H1 (cell line): ENCODE data around the gene SIPA1L3. TPM values are rescaled to one million over a fixed set of nuclear protein-coding genes. Genes with fewer than 3 reads are reported as not detected.

ENCODE experiments used
- CTCF ChIA-PET: fragments of 300-600 bp; sonication (Branson Sonifier 250); formaldehyde crosslinking; loops from one replicate; lab custom pipeline; 2021; ENCODE audit not compliant: partially characterized antibody; lab: Charles Lee
- POLR2A ChIA-PET: fragments of 300-600 bp; sonication (Branson Sonifier 250); formaldehyde crosslinking; loops from one replicate; lab custom pipeline; 2021; ENCODE audit warnings: inconsistent platforms; ENCODE audit not compliant: partially characterized antibody; lab: Charles Lee
- DNase-seq, 2 experiments: peaks; one replicate each; pipeline versions ENCODE4 v3.0.0 to v3.0.0-alpha.2; 2010 to 2022; ENCODE audit warnings: low spot score in 2 of 2, low read depth in 1 of 2, mixed read lengths in 1 of 2
- FAIRE-seq: peaks from 2 replicates; lab custom pipeline; 2011; peaks lifted over from hg19 to GRCh38; lab: Jason Lieb, UNC
- H2AFZ ChIP-seq: 2 replicates; pipeline ENCODE4 v1.8.1; 2012; ENCODE audit warnings: low read length, inconsistent platforms
- H2AK5ac ChIP-seq: 2 replicates; pipeline ENCODE4 v1.6.1; 2013; ENCODE audit warnings: low read depth, low read length
- H2BK120ac ChIP-seq: replicated peaks from 2 replicates; pipeline ENCODE3; 2013; ENCODE audit warnings: low read depth, low read length, inconsistent platforms
- H2BK12ac ChIP-seq: 2 replicates; pipeline ENCODE4 v1.6.1; 2013; ENCODE audit warnings: low read depth, low read length
- H2BK15ac ChIP-seq: 2 replicates; pipeline ENCODE4 v1.6.1; 2013; ENCODE audit warnings: low read length
- H2BK20ac ChIP-seq: 2 replicates; pipeline ENCODE4 v1.6.1; 2013; ENCODE audit warnings: low read length
- H2BK5ac ChIP-seq: 2 replicates; pipeline ENCODE4 v1.6.1; 2013; ENCODE audit warnings: low read depth, low read length
- H3K14ac ChIP-seq: 2 replicates; pipeline ENCODE4 v1.6.1; 2013; ENCODE audit warnings: inconsistent platforms; ENCODE audit not compliant: insufficient read length
- H3K18ac ChIP-seq: 2 replicates; pipeline ENCODE4 v1.6.1; 2013; ENCODE audit warnings: low read length; ENCODE audit errors: extremely low read depth
- H3K23ac ChIP-seq: 2 replicates; pipeline ENCODE4 v1.6.1; 2013; ENCODE audit warnings: inconsistent platforms; ENCODE audit not compliant: insufficient read length
- H3K23me2 ChIP-seq: 2 replicates; pipeline ENCODE4 v1.6.1; 2013; ENCODE audit warnings: low read depth, low read length
- H3K27ac ChIP-seq: 2 replicates; pipeline ENCODE4 v1.6.1; 2011; ENCODE audit warnings: low read depth, low read length, inconsistent platforms
- H3K27me3 ChIP-seq, 4 experiments: replicated peaks in 1 of 4; 1 replicate in 1 of 4; 2 replicates in 3 of 4; pipeline versions ENCODE4 v1.6.1 to v1.8.1; 2011 to 2013; ENCODE audit warnings: low read length in 3 of 4, mild to moderate bottlenecking in 3 of 4, inconsistent platforms in 2 of 4, mixed read lengths in 2 of 4, moderate library complexity in 1 of 4; ENCODE audit not compliant: control insufficient read depth in 3 of 4, insufficient read depth in 3 of 4; ENCODE audit errors: extremely low read depth in 1 of 4
- H3K36me3 ChIP-seq, 4 experiments: 2 replicates each; pipeline versions ENCODE4 v1.6.1 to v1.8.1; 2011 to 2013; ENCODE audit warnings: mild to moderate bottlenecking in 4 of 4, low read length in 3 of 4, moderate library complexity in 2 of 4, control low read depth in 1 of 4, inconsistent platforms in 1 of 4; ENCODE audit not compliant: insufficient read depth in 4 of 4, control insufficient read depth in 2 of 4
- H3K4ac ChIP-seq: replicated peaks from 2 replicates; pipeline ENCODE3; 2013; ENCODE audit warnings: low read length, low read depth, mixed read lengths, inconsistent platforms; ENCODE audit not compliant: insufficient read length
- H3K4me1 ChIP-seq, 4 experiments: replicated peaks in 1 of 4; 1 replicate in 1 of 4; 2 replicates in 3 of 4; pipeline versions ENCODE4 v1.6.1 to v1.8.1; 2011 to 2013; ENCODE audit warnings: low read length in 3 of 4, inconsistent platforms in 2 of 4, mixed read lengths in 1 of 4; ENCODE audit not compliant: insufficient read depth in 4 of 4, control insufficient read depth in 3 of 4
- H3K4me2 ChIP-seq, 2 experiments: 2 replicates each; pipeline versions ENCODE4 v1.6.1 to v1.8.1; 2011 to 2013; ENCODE audit warnings: low read depth in 2 of 2, low read length in 2 of 2, control low read depth in 1 of 2, inconsistent platforms in 1 of 2, mild to moderate bottlenecking in 1 of 2; ENCODE audit not compliant: insufficient read depth in 1 of 2
- H3K4me3 ChIP-seq, 4 experiments: fragments of 200-600, 300-600 bp in 1 of 4; sonication (generic), shearing (Covaris generic), sonication (Bioruptor Twin) in 1 of 4; 2 replicates each; pipeline versions ENCODE4 v1.5.1 to v1.8.1; 2011 to 2016; ENCODE audit warnings: low read length in 4 of 4, low read depth in 3 of 4, control low read depth in 2 of 4, inconsistent platforms in 2 of 4, mild to moderate bottlenecking in 2 of 4, mixed read lengths in 1 of 4, moderate library complexity in 1 of 4; ENCODE audit not compliant: insufficient read depth in 2 of 4; ENCODE audit errors: extremely low read depth in 1 of 4
- H3K56ac ChIP-seq: replicated peaks from 2 replicates; pipeline ENCODE3; 2013; ENCODE audit warnings: low read depth, mild to moderate bottlenecking, mixed read lengths, low read length, inconsistent platforms; ENCODE audit not compliant: insufficient read length
- H3K79me1 ChIP-seq: 2 replicates; pipeline ENCODE4 v1.6.1; 2013; ENCODE audit warnings: low read depth, low read length, control low read depth
- H3K79me2 ChIP-seq, 2 experiments: 2 replicates each; pipeline versions ENCODE4 v1.6.1 to v1.8.1; 2012 to 2013; ENCODE audit warnings: low read length in 2 of 2, mild to moderate bottlenecking in 2 of 2, inconsistent platforms in 1 of 2; ENCODE audit not compliant: insufficient read depth in 2 of 2, control insufficient read depth in 1 of 2
- H3K9ac ChIP-seq, 4 experiments: replicated peaks in 1 of 4; 1 replicate in 1 of 4; 2 replicates in 3 of 4; pipeline versions ENCODE4 v1.6.1 to v1.8.1; 2011 to 2013; ENCODE audit warnings: low read depth in 3 of 4, low read length in 3 of 4, control low read depth in 2 of 4, mild to moderate bottlenecking in 2 of 4, moderate library complexity in 2 of 4, inconsistent platforms in 1 of 4; ENCODE audit errors: extremely low read depth in 1 of 4
- H3K9me3 ChIP-seq, 2 experiments: 2 replicates each; pipeline versions ENCODE4 v1.6.1 to v1.8.1; 2012 to 2013; ENCODE audit warnings: mild to moderate bottlenecking in 2 of 2, moderate library complexity in 2 of 2, control low read depth in 1 of 2, inconsistent platforms in 1 of 2, low read depth in 1 of 2, low read length in 1 of 2, mixed read lengths in 1 of 2; ENCODE audit not compliant: insufficient read depth in 2 of 2
- H4K20me1 ChIP-seq, 2 experiments: replicated peaks in 1 of 2; 2 replicates each; pipeline versions ENCODE3 to v1.8.1; 2011 to 2013; ENCODE audit warnings: inconsistent platforms in 2 of 2, low read length in 2 of 2, mild to moderate bottlenecking in 1 of 2; ENCODE audit not compliant: insufficient read depth in 2 of 2, control insufficient read depth in 1 of 2
- H4K5ac ChIP-seq: 2 replicates; pipeline ENCODE4 v1.6.1; 2013; ENCODE audit warnings: low read length, low read depth, mixed read lengths, inconsistent platforms; ENCODE audit not compliant: insufficient read length
- H4K8ac ChIP-seq: 2 replicates; pipeline ENCODE4 v1.8.0; 2013; ENCODE audit warnings: mild to moderate bottlenecking, moderate library complexity, low read length, inconsistent platforms; ENCODE audit not compliant: insufficient read depth; ENCODE audit errors: extremely low read depth
- H4K91ac ChIP-seq: replicated peaks from 2 replicates; pipeline ENCODE3; 2013; ENCODE audit warnings: low read length, mixed read lengths, inconsistent platforms; ENCODE audit not compliant: insufficient read length
- HDAC2 ChIP-seq, 2 experiments: fragments of 300-600 bp in 1 of 2; sonication (generic) in 1 of 2; IDR thresholded peaks; 2 replicates each; pipeline ENCODE4 v1.6.1; 2011 to 2012; ENCODE audit warnings: low read depth in 2 of 2, low read length in 2 of 2, mild to moderate bottlenecking in 2 of 2, moderate library complexity in 2 of 2, borderline replicate concordance in 1 of 2, inconsistent platforms in 1 of 2
- JUN ChIP-seq: IDR thresholded peaks from 2 replicates; pipeline ENCODE4 v1.6.1; 2011; ENCODE audit warnings: low read depth, mild to moderate bottlenecking, improper control_type of control experiment, low read length
- KDM1A ChIP-seq: fragments of 200-600, 300-600 bp; sonication (generic); IDR thresholded peaks from 2 replicates; pipeline ENCODE4 v1.7.1; 2016; ENCODE audit warnings: mild to moderate bottlenecking, low read length, borderline replicate concordance
- KDM4A ChIP-seq: IDR thresholded peaks from one replicate; pipeline ENCODE4 v1.7.1; 2012; ENCODE audit warnings: low read depth, mild to moderate bottlenecking, moderate library complexity, low read length, inconsistent platforms; ENCODE audit not compliant: severe bottlenecking
- SP2 ChIP-seq: IDR thresholded peaks from 2 replicates; pipeline ENCODE4 v1.6.1; 2012; ENCODE audit warnings: mild to moderate bottlenecking, low read length, inconsistent platforms
- TBP ChIP-seq: IDR thresholded peaks from 2 replicates; pipeline ENCODE4 v1.6.1; 2011; ENCODE audit warnings: low read depth, low read length, improper control_type of control experiment
- WGBS, 2 experiments: shearing (Covaris generic) in 1 of 2; methylation state at CpG; one replicate each; pipeline versions ENCODE4 v1.1.6 to v1.1.7; 2013 to 2015; ENCODE audit warnings: low lambda C conversion rate in 2 of 2, mixed read lengths in 2 of 2, inconsistent platforms in 1 of 2, low coverage in 1 of 2, missing lambda C conversion rate in 1 of 2; ENCODE audit not compliant: insufficient replicate concordance in 2 of 2, insufficient coverage in 1 of 2, insufficient read length in 1 of 2; ENCODE audit errors: extremely low coverage in 1 of 2, missing lambda C conversion rate in 1 of 2; 5-methylcytosine and 5-hydroxymethylcytosine counted together
- polyA plus RNA-seq, 7 experiments: library from polyadenylated mRNA; depleted of rRNA in 3 of 7; stranded (reverse) in 5 of 7; unstranded in 2 of 7; fragments of >200 nt in 5 of 7; fragments of 200-250 nt in 2 of 7; gene quantifications; 1 replicate in 5 of 7; 2 replicates in 1 of 7; 4 replicates in 1 of 7; pipeline versions ENCODE4 v1.2.1 to v1.2.3, GENCODE V29; 2011 to 2013; ENCODE audit warnings: missing spikeins in 2 of 7, mixed read lengths in 2 of 7
- total RNA-seq: library from RNA; stranded (reverse); fragmentation: NEBNext Ultra II Directional; extraction: Animal tissue kit (Norgen Biotek cat#: 25700); gene quantifications from 2 replicates; pipeline ENCODE4 v1.2.1, GENCODE V29; 2021

SIPA1L3 gene
- total and polyA plus RNA-seq, 2 of the 8 experiments (the other 6 are each of a cell fraction or from before 2014, with no cell fraction given): 15.0 to 54.9 TPM

DNA sequence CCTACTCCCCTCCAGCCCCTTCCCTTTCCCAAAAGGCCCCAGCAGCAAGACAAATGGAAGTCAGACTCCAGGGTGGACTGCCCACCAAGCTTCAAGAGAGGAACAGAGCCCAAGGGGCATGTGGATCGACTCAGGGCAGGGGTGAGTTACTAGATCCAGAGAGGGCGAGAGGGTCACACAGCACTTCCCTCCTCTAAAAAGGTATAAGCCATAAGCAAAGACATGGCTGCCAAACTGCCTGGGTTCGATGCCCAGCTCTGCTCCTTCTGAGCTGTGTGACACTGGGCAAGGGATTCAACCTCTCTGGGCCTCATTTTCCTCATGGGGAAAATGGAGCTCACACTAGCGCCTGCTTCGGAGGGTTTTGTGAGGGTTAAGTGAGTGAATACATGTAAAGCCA lies 345.4 kb downstream of the SIPA1L3 start:
- Histone ChIP-seq H2AFZ (no peak overlapping the region), H2AK5ac (peak overlapping the region; percentile 75; the same call in 1 of the 2 replicates), H2BK12ac (peak overlapping the region; percentile 68; the same call in 1 of the 2 replicates), H2BK15ac (no peak overlapping the region), H3K79me2 (no peaks in the 10 kb centered on the region), H3K27ac (no peak overlapping the region), H3K18ac (no peak overlapping the region; the same call in 1 of the 2 replicates), H3K14ac (no peak overlapping the region), H3K23me2 (peaks cover 8% of the 10 kb centered on the region; the same call in 1 of the 2 replicates), H2BK20ac (peak overlapping the region; percentile 90; the same call in 1 of the 2 replicates), H3K27me3 (peaks cover 0 to 16% (median 12%) of the 10 kb centered on the region in 4 experiments; a peak in 4 of 7 replicates), H3K36me3 (no peaks in the 10 kb centered on the region), H2BK120ac (no peak overlapping the region), H3K4ac (peak overlapping the region; percentile 6), H4K91ac (peak overlapping the region; percentile 29), H3K9ac (no peak overlapping the region), H3K56ac (no peak overlapping the region), H4K5ac (no peak overlapping the region), H4K8ac (no peak overlapping the region), H2BK5ac (peak overlapping the region; percentile 71; the same call in 1 of the 2 replicates), H4K20me1 (peaks cover 0 to 2% of the 10 kb centered on the region in 2 experiments), H3K4me1 (peaks cover 10 to 41% (median 24%) of the 10 kb centered on the region in 4 experiments), H3K4me2 (peak overlapping the region; percentile 44 to 75), H3K23ac (no peak overlapping the region), H3K79me1 (0 out of 2 replicates have a peak, but pooled peaks cover 2% of the 10 kb centered on the region), H3K4me3 (no peak overlapping the region), H3K9me3 (no peaks in the 10 kb centered on the region)
- no peak for DNase-seq
- no peak for FAIRE-seq
- 98% methylated on average over 5 of the region's 5 CpGs; no CpG with 5 or more reads in 1 of the 2 experiments for WGBS, 2 experiments
- CTCF ChIA-PET: interaction anchor here (1.1 to 10.2 kb wide), 10 partner anchors 9 to 133 kb away, joined by 4 to 124 read pairs (median 6); partner anchors contain the start of genes C19orf33 and SPINT2
- POLR2A ChIA-PET: interaction anchor here (0.7 to 3.4 kb wide), 11 partner anchors 9 to 135 kb away, joined by 3 to 19 read pairs (median 6); partner anchors contain the start of genes C19orf33, GGN and SPINT2
- TF ChIP-seq KDM1A (peak; percentile 96), HDAC2 (IDR thresholded peaks at IDR 0.05; ENCODE audit: borderline replicate concordance in 1 of 2, low read depth in 2 of 2, low read length in 2 of 2) (peak in 1 of 2 experiments; percentile 85; a peak in 1 of 4 replicates), TBP (no peak), KDM4A (no peak), JUN (no peak), SP2 (no peak)
